CD1c-positive myeloid dendritic cell (primary cell): ENCODE measurements around the gene TREM2.
"Not testable (repeated sequence)": the region's sequence is repeated elsewhere in the genome, so short reads cannot be mapped to it uniquely, and the experiment has no call there.

Source experiments
- DNase-seq: peaks from one replicate; pipeline ENCODE4 v3.0.0-alpha.2; 2016; ENCODE audit errors: extremely low spot score

Gene TREM2

GRCh38 chr6:41162687-41163418 is at the start of gene TREM2:
TSS of gene TREM2 (minus strand) at chr6:41163116. CDS start at chr6:41163082, 34 bp downstream.
- peak; percentile 83 for DNase-seq

- no peak for DNase-seq
Measured at GRCh38 chr6:41209547-41210320, 46.8 kb upstream of the TREM2 start.

GRCh38 chr6:41208439-41209106 is 45.7 kb upstream of the TREM2 start:
- no peak for DNase-seq

GRCh38 chr6:41204156-41204555 is 41.2 kb upstream of the TREM2 start:
- DNase-seq, result no peak

GRCh38 chr6:41201764-41202173 is 38.9 kb upstream of the TREM2 start:
- DNase-seq, result peak; percentile 48

GRCh38 chr6:41200901-41201763 is 38.2 kb upstream of the TREM2 start, which contains the start of gene TREML2:
TSS of gene TREML2 (minus strand) at chr6:41201149. CDS start at chr6:41201008, 141 bp downstream.
- DNase-seq, result peak; percentile 61

GRCh38 chr6:41200296-41200900 is 37.5 kb upstream of the TREM2 start:
- DNase-seq, result peak; percentile 68

- no peak for DNase-seq
Measured at GRCh38 chr6:41199552-41200246, 36.8 kb upstream of the TREM2 start.

GRCh38 chr6:41197234-41197633 is 34.3 kb upstream of the TREM2 start:
- DNase-seq, result no peak

- DNase-seq, result no peak
Measured at GRCh38 chr6:41194386-41194785, 31.5 kb upstream of the TREM2 start.

GRCh38 chr6:41193884-41194283 is 31.0 kb upstream of the TREM2 start:
- no peak for DNase-seq

GRCh38 chr6:41193171-41193734 is 30.3 kb upstream of the TREM2 start:
- no peak for DNase-seq

- DNase-seq, result peak; percentile 67
Measured at GRCh38 chr6:41191569-41191968, 28.7 kb upstream of the TREM2 start.

- DNase-seq, result no peak
Measured at GRCh38 chr6:41190791-41191190, 27.9 kb upstream of the TREM2 start.

GRCh38 chr6:41189967-41190366 is 27.1 kb upstream of the TREM2 start:
- DNase-seq, result no peak

GRCh38 chr6:41189046-41189445 is 26.1 kb upstream of the TREM2 start:
- not testable (repeated sequence) for DNase-seq

- no peak for DNase-seq
Measured at GRCh38 chr6:41187924-41188886, 25.3 kb upstream of the TREM2 start.

- DNase-seq, result peak; percentile 24
Measured at GRCh38 chr6:41186031-41186562, 23.2 kb upstream of the TREM2 start.

GRCh38 chr6:41184761-41185160 is 21.8 kb upstream of the TREM2 start:
- no peak for DNase-seq
